Measurements from ENCODE around the gene EIF1.

GRCh38 chr17:41725134-41725533 is 36.4 kb downstream of the EIF1 start:
- TF ChIP-seq, protein P1, sequence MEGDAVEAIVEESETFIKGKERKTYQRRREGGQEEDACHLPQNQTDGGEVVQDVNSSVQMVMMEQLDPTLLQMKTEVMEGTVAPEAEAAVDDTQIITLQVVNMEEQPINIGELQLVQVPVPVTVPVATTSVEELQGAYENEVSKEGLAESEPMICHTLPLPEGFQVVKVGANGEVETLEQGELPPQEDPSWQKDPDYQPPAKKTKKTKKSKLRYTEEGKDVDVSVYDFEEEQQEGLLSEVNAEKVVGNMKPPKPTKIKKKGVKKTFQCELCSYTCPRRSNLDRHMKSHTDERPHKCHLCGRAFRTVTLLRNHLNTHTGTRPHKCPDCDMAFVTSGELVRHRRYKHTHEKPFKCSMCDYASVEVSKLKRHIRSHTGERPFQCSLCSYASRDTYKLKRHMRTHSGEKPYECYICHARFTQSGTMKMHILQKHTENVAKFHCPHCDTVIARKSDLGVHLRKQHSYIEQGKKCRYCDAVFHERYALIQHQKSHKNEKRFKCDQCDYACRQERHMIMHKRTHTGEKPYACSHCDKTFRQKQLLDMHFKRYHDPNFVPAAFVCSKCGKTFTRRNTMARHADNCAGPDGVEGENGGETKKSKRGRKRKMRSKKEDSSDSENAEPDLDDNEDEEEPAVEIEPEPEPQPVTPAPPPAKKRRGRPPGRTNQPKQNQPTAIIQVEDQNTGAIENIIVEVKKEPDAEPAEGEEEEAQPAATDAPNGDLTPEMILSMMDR (IDR thresholded peaks at IDR 0.05; ENCODE audit: poor library complexity): no peak
- no peak for TF ChIP-seq EZH2 (IDR thresholded peaks at IDR 0.05; ENCODE audit: borderline replicate concordance)
